Measurements from ENCODE around the gene CTSD.

Gene CTSD

DNA sequence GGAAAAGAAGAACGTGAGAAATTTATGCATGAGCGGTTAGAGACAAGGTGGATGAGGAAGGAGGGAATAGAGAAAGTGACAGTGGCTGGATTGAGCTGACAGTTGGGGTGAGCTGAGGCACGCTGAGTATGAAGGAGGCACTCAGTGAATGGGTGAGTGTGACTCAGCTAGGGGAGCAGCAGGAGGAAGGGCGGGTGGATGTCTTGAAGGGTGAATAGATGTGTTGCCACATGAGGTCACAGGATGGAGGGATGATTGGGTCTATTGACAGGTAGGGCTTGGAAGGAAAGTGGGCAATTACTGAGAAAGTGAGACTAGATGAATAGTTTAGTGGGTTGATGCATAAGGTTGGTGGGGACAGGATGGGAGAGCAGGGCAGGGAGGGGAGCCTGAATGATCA is 21.4 kb downstream of the CTSD start:
- in situ Hi-C loops (cut with HindIII; ENCODE audit: low sequenced_read_pairs) = no loop called here
- H3K4me3 ChIP-seq (ENCODE audit: low read depth, low read length) = no peak overlapping the region
- TF ChIP-seq, protein P1, sequence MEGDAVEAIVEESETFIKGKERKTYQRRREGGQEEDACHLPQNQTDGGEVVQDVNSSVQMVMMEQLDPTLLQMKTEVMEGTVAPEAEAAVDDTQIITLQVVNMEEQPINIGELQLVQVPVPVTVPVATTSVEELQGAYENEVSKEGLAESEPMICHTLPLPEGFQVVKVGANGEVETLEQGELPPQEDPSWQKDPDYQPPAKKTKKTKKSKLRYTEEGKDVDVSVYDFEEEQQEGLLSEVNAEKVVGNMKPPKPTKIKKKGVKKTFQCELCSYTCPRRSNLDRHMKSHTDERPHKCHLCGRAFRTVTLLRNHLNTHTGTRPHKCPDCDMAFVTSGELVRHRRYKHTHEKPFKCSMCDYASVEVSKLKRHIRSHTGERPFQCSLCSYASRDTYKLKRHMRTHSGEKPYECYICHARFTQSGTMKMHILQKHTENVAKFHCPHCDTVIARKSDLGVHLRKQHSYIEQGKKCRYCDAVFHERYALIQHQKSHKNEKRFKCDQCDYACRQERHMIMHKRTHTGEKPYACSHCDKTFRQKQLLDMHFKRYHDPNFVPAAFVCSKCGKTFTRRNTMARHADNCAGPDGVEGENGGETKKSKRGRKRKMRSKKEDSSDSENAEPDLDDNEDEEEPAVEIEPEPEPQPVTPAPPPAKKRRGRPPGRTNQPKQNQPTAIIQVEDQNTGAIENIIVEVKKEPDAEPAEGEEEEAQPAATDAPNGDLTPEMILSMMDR (IDR thresholded peaks at IDR 0.05; ENCODE audit: low read depth, low read length, missing control alignments) = no peak
- no peak for DNase-seq (ENCODE audit: low read depth)

DNA sequence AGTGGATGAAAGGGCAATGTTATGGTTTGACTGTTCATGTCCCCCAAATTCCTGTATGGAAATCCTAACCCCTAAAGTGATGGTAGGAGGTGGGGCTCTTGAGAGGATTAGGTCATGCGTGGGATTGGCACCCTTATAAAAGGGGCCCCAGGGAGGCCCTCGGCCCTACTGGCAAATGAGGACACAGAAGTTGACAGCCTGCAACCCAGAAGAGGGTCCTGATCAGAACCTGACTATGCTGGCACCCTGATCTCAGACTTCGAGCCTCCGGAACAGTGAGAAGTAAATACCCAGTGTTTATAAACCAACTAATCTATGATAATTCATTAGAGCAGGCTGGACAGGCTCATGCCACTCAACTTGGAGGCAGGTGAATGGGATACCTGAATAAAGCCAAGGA is 22.0 kb downstream of the CTSD start:
- TF ChIP-seq, protein P1 (IDR thresholded peaks at IDR 0.05; ENCODE audit: low read depth, low read length, missing control alignments) = no peak
- H3K4me3 ChIP-seq (ENCODE audit: low read depth, low read length) = no peak overlapping the region
- in situ Hi-C loops (cut with HindIII; ENCODE audit: low sequenced_read_pairs) = no loop called here
- no peak for DNase-seq (ENCODE audit: low read depth)

GRCh38 chr11:1740786-1741530 is 22.8 kb downstream of the CTSD start:
- in situ Hi-C loops (cut with HindIII; ENCODE audit: low sequenced_read_pairs) = no loop called here
- no peak for DNase-seq (ENCODE audit: low read depth)
- no peak overlapping the region for H3K4me3 ChIP-seq (ENCODE audit: low read depth, low read length)
- TF ChIP-seq, protein P1 (IDR thresholded peaks at IDR 0.05; ENCODE audit: low read depth, low read length, missing control alignments) = no peak

GRCh38 chr11:1739576-1739975 is 24.2 kb downstream of the CTSD start:
- DNase-seq (ENCODE audit: low read depth) = no peak
- TF ChIP-seq, protein P1 (IDR thresholded peaks at IDR 0.05; ENCODE audit: low read depth, low read length, missing control alignments) = no peak
- in situ Hi-C loops (cut with HindIII; ENCODE audit: low sequenced_read_pairs) = loop anchor here (5.0 kb wide), 1 partner anchor 33 kb away; no protein-coding TSS in a partner anchor
- H3K4me3 ChIP-seq (ENCODE audit: low read depth, low read length) = no peak overlapping the region

DNA sequence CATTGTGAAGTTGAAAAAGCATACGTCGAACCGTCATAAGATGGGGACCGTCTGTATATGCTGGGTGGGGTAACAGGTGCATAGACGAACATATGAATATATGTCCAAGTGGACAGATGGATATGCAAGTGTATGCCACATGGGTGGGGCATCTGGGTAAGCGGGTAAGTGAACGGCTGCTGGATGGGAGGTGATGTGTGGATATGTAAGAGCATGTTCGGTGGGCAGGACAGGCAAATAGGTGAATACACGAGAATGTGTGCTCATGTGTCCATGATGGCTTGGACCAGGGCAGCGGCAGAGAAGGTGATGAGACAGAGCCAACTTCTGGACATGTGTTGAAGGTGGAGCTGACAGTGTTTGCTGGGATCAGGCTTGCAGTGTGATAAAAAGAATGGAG is 25.3 kb downstream of the CTSD start:
- TF ChIP-seq, protein P1 (IDR thresholded peaks at IDR 0.05; ENCODE audit: low read depth, low read length, missing control alignments) = no peak
- DNase-seq (ENCODE audit: low read depth) = no peak

GRCh38 chr11:1737080-1737757 is 26.5 kb downstream of the CTSD start:
- in situ Hi-C loops (cut with HindIII; ENCODE audit: low sequenced_read_pairs) = loop anchor here (5.0 kb wide), 1 partner anchor 35 kb away; no protein-coding TSS in a partner anchor
- TF ChIP-seq, protein P1 (IDR thresholded peaks at IDR 0.05; ENCODE audit: low read depth, low read length, missing control alignments) = no peak
- no peak for DNase-seq (ENCODE audit: low read depth)
- no peak overlapping the region for H3K4me3 ChIP-seq (ENCODE audit: low read depth, low read length)

More for the DNA sequence above, 25.3 kb downstream of the CTSD start:
- no peak overlapping the region for H3K4me3 ChIP-seq (ENCODE audit: low read depth, low read length)
- in situ Hi-C loops (cut with HindIII; ENCODE audit: low sequenced_read_pairs) = loop anchor here (5.0 kb wide), 1 partner anchor 34 kb away; no protein-coding TSS in a partner anchor

Data from astrocyte of the cerebellum (primary cell).